Testis (tissue), 2 donors: ENCODE results near the gene COX6B2.

Source experiments
- CTCF ChIP-seq, 3 experiments: fragments of 450-650 bp in 2 of 3; fragments of 200-600 bp in 1 of 3; sonication (generic) in 1 of 3; IDR thresholded peaks; one replicate each; pipeline ENCODE4 v1.5.1; 2016 to 2019; ENCODE audit warnings: antibody characterized with exemption in 3 of 3, mild to moderate bottlenecking in 2 of 3, moderate library complexity in 1 of 3
- POLR2A ChIP-seq: fragments of 450-650 bp; IDR thresholded peaks from one replicate; pipeline ENCODE4 v1.6.1; 2017; ENCODE audit warnings: antibody characterized with exemption, mild to moderate bottlenecking, moderate library complexity

DNA sequence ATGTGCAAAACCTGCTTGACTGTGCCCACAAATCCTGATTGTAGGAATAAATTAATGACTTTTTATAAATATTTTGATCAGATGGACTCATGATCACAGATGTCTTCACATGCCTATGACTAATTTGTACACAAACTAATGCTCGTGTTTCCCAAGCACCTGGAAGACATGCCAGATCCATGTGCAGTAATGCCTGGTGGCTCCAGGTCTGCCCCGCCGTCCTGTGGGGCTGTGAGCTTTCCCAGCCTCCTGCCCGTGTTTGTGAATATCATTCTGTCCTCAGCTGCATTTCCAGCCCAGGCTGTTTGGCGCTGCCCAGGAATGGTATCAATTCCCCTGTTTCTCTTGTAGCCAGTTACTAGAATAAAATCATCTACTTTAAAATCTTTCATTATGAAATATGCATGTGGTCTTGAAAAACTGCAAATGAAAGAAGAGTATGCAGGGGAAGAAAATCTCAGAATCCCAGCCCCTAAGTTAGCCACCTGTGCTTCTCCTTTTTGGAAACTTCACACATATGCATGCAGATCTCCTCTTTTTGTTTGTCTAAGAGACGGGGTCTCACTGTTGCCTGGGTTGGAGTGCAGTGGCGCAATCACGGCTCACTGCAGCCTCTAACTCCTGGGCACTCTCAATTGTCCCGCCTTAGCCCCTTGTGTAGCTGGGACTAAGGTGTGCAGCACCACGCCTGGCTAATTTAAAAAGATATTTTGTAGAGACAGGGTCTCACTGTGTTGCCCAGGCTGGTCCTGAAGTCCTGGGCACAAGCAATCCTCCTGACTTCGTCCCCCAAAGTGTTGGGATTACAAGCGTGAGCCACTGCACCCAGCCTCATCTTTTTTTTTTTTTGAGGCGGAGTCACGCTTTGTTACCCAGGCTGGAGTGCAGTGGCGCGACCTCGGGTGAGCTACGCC is 37.4 kb upstream of the COX6B2 start:
- no peak for TF ChIP-seq CTCF (IDR thresholded peaks at IDR 0.05)
- no peak for TF ChIP-seq POLR2A
